Panc1 (cell line): ENCODE data around the gene OR1I1. TPM values are rescaled to one million over a fixed set of nuclear protein-coding genes. Genes with fewer than 3 reads are reported as not detected.

Source experiments
- ATAC-seq: fragments of 200-7000 bp; cut with Tn5 transposase; 2 replicates; pipeline ENCODE4 v1.9.1; 2020; ENCODE audit warnings: mild to moderate bottlenecking, moderate library complexity
- BruUV-seq: library from RNA; stranded (reverse); fragments of 400-500 nt; replicated peaks from 2 replicates; lab custom pipeline; 2021; lab: Mats Ljungman, UMichigan
- CTCF ChIA-PET: fragments of 300-600 bp; sonication (Branson Sonifier 250); formaldehyde crosslinking; loops from one replicate; lab custom pipeline; 2022; ENCODE audit warnings: antibody characterized with exemption; lab: Charles Lee
- POLR2A ChIA-PET: fragments of 300-600 bp; sonication (Branson Sonifier 250); formaldehyde crosslinking; loops from one replicate; lab custom pipeline; 2022; ENCODE audit warnings: antibody characterized with exemption; lab: Charles Lee
- DNase-seq: peaks from one replicate; pipeline ENCODE4 v3.0.0-alpha.2; 2010; ENCODE audit warnings: low read depth, low spot score
- H3K27ac ChIP-seq: 2 replicates; pipeline ENCODE4 v1.5.1; 2011; ENCODE audit warnings: mild to moderate bottlenecking, low read length, inconsistent platforms
- H3K27me3 ChIP-seq: fragments of 200-500 bp; sonication (Bioruptor generic); 2 replicates; pipeline ENCODE4 v1.6.0; 2014; ENCODE audit warnings: low read length, inconsistent platforms; ENCODE audit not compliant: control insufficient read depth, insufficient read depth
- H3K36me3 ChIP-seq: fragments of 200-500 bp; sonication (Bioruptor generic); 2 replicates; pipeline ENCODE4 v1.5.1; 2014; ENCODE audit warnings: inconsistent platforms, mild to moderate bottlenecking, low read length, moderate library complexity; ENCODE audit not compliant: control insufficient read depth, insufficient read depth
- H3K4me1 ChIP-seq: 2 replicates; pipeline ENCODE4 v1.5.1; 2011; ENCODE audit warnings: inconsistent platforms, mild to moderate bottlenecking, low read length, moderate library complexity; ENCODE audit not compliant: control insufficient read depth, insufficient read depth
- H3K4me3 ChIP-seq, 2 experiments: 2 replicates each; pipeline ENCODE4 v1.5.1; 2011 to 2012; ENCODE audit warnings: low read depth in 2 of 2, low read length in 2 of 2, mild to moderate bottlenecking in 2 of 2, inconsistent platforms in 1 of 2, moderate library complexity in 1 of 2
- H3K9me3 ChIP-seq: fragments of 200-500 bp; sonication (Bioruptor generic); 2 replicates; pipeline ENCODE4 v1.5.1; 2014; ENCODE audit warnings: low read depth, mild to moderate bottlenecking, inconsistent platforms, low read length, moderate library complexity; ENCODE audit not compliant: control insufficient read depth, insufficient read depth
- POLR2AphosphoS5 ChIP-seq: IDR thresholded peaks from 2 replicates; pipeline ENCODE4 v1.6.1; 2012; ENCODE audit warnings: mild to moderate bottlenecking, low read depth, low read length, moderate library complexity
- SIN3A ChIP-seq: IDR thresholded peaks from 2 replicates; pipeline ENCODE4 v1.6.1; 2012; ENCODE audit warnings: low read depth, mild to moderate bottlenecking, low read length, moderate library complexity, borderline replicate concordance; ENCODE audit not compliant: insufficient read depth
- TCF7L2 ChIP-seq: IDR thresholded peaks from 2 replicates; pipeline ENCODE4 v1.6.1; 2011; ENCODE audit warnings: mild to moderate bottlenecking, low read depth, low read length, inconsistent platforms
- in situ Hi-C: cut with HindIII; loops from 2 replicates; pipeline ENCODE4 v1.10.0; 2016; ENCODE audit warnings: low sequenced_read_pairs, low pct_unique_long_range_greater_than_20kb
- intact Hi-C: fragments of 100-400 bp; cut with micrococcal nuclease; formaldehyde crosslinking; loops from one replicate; pipeline ENCODE4 v1.10.0; 2022; ENCODE audit not compliant: unreplicated experiment
- total RNA-seq: library from RNA; stranded (reverse); gene quantifications from one replicate; pipeline ENCODE4 v1.2.1, GENCODE V29; 2021; ENCODE audit not compliant: unreplicated experiment
- TF ChIP-seq, protein P1 (sequence below): fragments of 450-650 bp; IDR thresholded peaks from 2 replicates; pipeline ENCODE4 v1.5.1; 2017; ENCODE audit warnings: mild to moderate bottlenecking
- TF ChIP-seq, protein P2 (sequence below), 2 experiments: IDR thresholded peaks; 2 replicates each; pipeline ENCODE4 v1.6.1; 2011 to 2012; ENCODE audit warnings: low read depth in 2 of 2, control low read depth in 1 of 2, low read length in 1 of 2, mild to moderate bottlenecking in 1 of 2, moderate library complexity in 1 of 2; ENCODE audit not compliant: insufficient read depth in 1 of 2

Gene OR1I1
- total RNA-seq, 1 experiment from 2014 or later = not detected

DNA sequence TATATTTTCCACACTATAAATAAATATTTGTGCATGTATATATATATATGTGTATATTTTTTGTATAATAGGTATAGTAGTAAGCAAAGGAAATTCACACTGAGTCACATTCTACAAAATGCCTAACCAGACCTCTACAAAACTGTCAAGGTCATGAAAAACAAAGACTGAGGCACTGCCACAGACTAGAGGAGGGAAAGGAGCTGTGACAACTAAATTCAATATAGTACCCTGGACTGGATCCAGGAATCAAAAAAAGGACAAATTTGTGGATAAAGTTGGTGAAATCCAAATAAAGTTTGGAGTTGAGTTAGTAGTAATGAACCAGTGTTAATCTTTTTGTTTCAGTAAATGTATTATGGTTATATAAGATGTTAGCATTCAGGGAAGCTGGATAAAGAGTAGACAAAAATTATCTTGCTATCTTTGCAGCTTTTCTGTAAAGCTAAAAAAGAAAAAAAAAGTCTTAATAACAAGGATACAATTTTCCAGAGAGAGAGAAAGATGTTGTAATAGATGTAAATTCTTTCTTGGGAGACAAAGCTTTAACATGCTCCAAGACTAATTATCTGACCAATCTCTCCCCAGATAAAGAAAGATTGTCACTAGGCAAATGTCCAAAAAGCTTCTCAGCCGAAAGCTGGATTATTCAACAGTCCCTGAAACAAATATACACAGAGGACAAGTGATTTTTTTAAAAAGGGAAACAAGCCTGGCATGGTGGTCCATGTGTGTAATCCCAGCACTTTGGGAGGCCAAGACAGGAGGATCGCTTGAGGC lies 44.3 kb downstream of the OR1I1 start:
- intact Hi-C loops = no loop called here
- Histone ChIP-seq H3K4me1 (peaks cover 11% of the 10 kb centered on the region), H3K9me3 (no peaks in the 10 kb centered on the region), H3K27ac (peak overlapping the region; percentile 89), H3K4me3 (peak overlapping the region; percentile 64 to 81), H3K36me3 (no peaks in the 10 kb centered on the region), H3K27me3 (no peaks in the 10 kb centered on the region)
- DNase-seq = no peak
- in situ Hi-C loops = no loop called here
- TF ChIP-seq SIN3A = no peak
- TF ChIP-seq, protein P1, sequence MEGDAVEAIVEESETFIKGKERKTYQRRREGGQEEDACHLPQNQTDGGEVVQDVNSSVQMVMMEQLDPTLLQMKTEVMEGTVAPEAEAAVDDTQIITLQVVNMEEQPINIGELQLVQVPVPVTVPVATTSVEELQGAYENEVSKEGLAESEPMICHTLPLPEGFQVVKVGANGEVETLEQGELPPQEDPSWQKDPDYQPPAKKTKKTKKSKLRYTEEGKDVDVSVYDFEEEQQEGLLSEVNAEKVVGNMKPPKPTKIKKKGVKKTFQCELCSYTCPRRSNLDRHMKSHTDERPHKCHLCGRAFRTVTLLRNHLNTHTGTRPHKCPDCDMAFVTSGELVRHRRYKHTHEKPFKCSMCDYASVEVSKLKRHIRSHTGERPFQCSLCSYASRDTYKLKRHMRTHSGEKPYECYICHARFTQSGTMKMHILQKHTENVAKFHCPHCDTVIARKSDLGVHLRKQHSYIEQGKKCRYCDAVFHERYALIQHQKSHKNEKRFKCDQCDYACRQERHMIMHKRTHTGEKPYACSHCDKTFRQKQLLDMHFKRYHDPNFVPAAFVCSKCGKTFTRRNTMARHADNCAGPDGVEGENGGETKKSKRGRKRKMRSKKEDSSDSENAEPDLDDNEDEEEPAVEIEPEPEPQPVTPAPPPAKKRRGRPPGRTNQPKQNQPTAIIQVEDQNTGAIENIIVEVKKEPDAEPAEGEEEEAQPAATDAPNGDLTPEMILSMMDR = no peak
- BruUV-seq = no TSS peak
- ChIA-PET POLR2A (interaction anchor here (0.6 to 0.7 kb wide), 3 partner anchors 24 to 327 kb away, joined by 3 read pairs; no protein-coding TSS in a partner anchor), CTCF (no interaction called here)
- ATAC-seq = no peak

DNA sequence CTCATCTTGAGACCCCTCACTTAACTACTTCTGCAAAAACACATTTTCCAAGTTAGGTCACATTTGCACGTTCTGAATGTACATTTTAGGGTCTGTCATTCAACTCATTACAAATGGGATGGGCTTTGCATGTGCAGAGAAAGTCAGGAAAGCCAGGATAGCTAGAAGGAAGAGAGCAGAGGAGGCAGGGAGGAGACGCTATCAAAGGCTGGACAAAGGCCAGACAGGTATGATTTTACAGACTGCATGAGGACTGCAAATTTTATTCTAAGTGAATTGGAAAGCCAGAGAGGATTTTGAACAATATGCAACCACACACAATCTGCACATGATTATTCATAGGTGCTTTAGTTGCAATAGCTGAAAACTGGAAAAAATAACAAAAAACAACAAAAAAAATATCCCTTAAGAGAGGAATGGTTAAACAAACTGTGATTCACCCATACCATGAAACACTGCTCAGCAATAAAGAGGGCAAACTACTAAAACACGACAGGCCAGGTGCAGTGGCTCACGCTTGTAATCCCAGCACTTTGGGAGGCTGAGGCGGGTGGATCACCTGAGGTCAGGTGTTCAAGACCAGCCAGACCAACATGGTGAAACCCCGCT lies 46.3 kb downstream of the OR1I1 start:
- Histone ChIP-seq H3K27me3 (no peaks in the 10 kb centered on the region), H3K9me3 (no peaks in the 10 kb centered on the region), H3K36me3 (no peaks in the 10 kb centered on the region), H3K4me1 (peaks cover 11% of the 10 kb centered on the region), H3K27ac (no peak overlapping the region), H3K4me3 (no peak overlapping the region)
- TF ChIP-seq, protein P2, sequence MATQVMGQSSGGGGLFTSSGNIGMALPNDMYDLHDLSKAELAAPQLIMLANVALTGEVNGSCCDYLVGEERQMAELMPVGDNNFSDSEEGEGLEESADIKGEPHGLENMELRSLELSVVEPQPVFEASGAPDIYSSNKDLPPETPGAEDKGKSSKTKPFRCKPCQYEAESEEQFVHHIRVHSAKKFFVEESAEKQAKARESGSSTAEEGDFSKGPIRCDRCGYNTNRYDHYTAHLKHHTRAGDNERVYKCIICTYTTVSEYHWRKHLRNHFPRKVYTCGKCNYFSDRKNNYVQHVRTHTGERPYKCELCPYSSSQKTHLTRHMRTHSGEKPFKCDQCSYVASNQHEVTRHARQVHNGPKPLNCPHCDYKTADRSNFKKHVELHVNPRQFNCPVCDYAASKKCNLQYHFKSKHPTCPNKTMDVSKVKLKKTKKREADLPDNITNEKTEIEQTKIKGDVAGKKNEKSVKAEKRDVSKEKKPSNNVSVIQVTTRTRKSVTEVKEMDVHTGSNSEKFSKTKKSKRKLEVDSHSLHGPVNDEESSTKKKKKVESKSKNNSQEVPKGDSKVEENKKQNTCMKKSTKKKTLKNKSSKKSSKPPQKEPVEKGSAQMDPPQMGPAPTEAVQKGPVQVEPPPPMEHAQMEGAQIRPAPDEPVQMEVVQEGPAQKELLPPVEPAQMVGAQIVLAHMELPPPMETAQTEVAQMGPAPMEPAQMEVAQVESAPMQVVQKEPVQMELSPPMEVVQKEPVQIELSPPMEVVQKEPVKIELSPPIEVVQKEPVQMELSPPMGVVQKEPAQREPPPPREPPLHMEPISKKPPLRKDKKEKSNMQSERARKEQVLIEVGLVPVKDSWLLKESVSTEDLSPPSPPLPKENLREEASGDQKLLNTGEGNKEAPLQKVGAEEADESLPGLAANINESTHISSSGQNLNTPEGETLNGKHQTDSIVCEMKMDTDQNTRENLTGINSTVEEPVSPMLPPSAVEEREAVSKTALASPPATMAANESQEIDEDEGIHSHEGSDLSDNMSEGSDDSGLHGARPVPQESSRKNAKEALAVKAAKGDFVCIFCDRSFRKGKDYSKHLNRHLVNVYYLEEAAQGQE (IDR thresholded peaks at IDR 0.05; ENCODE audit: insufficient read depth in 1 of 2, low read depth in 2 of 2, low read length in 1 of 2) = no peak
- TF ChIP-seq SIN3A (no peak), POLR2AphosphoS5 (no peak), TCF7L2 (no peak)
- TF ChIP-seq, protein P1 = no peak
- ChIA-PET POLR2A (interaction anchor here (0.6 kb wide), 1 partner anchor 27 kb away, joined by 10 read pairs; no protein-coding TSS in a partner anchor), CTCF (no interaction called here)
- in situ Hi-C loops = no loop called here
- intact Hi-C loops = no loop called here
- no TSS peak for BruUV-seq
- no peak for DNase-seq
- ATAC-seq = no peak
